ENCODE results near the gene SPRING1.

The SPRING1 gene

DNA sequence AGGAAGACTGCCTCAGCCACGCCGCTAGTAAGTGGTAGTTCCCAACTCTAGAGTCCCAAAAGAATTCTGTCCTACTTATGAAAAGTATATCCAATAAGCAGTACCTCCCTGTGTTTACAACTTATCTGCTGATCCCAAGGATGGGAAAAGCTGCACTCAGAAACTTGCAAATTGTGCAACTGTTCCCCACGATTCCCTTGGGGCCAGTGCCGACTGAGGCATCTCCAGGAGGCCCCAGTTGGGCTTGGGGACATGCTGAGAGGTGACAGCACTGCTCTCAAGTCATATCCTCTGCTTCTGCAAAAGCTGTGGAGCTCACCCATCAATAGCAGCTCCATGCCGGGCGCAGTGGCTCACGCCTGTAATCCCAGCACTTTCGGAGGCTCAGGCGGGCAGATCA lies 23.7 kb downstream of the SPRING1 start:
- Histone ChIP-seq H3K36me3 (ENCODE audit: control insufficient read depth, insufficient read depth, low read length) (peaks cover 3% of the 10 kb centered on the region), H3K27ac (ENCODE audit: low read depth, low read length) (no peak overlapping the region), H3K4me1 (ENCODE audit: control insufficient read depth, insufficient read depth, low read length) (peaks cover 11% of the 10 kb centered on the region), H3K9ac (ENCODE audit: low read length) (no peak overlapping the region), H3K27me3 (ENCODE audit: control insufficient read depth, insufficient read depth, low read length) (no peaks in the 10 kb centered on the region), H3K4me3 (ENCODE audit: low read length) (no peak overlapping the region)

DNA sequence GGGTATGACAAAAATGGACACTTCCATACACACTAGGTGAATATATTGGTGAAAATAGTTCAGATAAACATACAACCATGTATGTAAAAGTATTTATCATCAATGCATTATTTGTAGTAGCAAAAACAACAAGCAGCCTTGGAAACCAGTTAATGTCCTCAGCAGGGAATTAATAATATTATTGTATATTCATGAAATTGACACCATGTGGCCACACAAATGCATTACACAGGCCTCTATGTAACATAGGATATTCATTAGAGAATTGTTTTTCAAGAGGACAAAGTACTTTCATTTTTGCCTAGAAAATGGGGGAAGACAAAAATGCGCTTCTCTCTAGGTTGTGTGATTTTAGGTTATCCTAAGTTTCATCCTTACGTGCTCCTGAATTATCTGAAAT lies 24.3 kb downstream of the SPRING1 start:
- Histone ChIP-seq H3K4me1 (ENCODE audit: control insufficient read depth, insufficient read depth, low read length) (peaks cover 7% of the 10 kb centered on the region), H3K27ac (ENCODE audit: low read depth, low read length) (no peak overlapping the region)

DNA sequence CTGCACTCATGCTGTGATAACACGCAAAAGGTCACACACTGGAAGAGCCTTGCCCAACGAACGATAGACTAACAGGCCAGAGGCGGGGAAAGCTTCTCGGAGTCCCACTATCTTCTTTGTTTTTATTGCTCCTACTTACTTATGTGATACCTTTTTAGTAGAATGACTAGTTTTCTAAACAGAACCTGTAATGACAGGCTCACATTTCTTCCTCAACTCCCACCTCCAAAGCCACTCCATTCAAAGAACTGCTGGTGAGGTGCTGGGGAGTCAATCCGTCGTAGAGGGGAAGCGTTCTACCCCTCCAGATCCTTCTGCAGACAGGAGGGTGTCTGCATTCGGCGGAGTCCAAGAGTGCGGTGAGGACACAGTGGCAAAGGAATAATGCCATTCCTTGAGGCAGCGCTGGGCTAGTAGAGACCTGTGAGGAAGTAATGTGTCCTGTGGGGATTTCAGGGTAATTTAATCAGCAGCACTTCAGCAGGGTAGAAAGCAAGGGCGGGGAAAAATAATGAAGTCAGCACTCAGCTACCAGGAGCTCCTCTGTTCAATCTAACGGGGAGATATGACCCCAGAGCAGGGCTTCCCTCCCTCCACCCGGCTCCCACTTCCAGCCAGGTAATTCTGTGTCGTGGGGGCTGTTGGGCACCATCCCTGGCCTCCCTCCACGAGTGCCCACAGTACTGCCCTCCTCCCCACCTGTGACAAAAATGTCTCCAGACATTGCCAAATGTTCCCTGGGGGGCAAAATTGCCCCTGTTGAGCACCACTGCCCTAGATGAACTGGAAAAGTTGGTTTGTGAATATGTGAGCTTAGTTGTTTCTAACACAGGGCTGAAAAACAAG lies 25.2 kb downstream of the SPRING1 start:
- Histone ChIP-seq H3K9ac (ENCODE audit: low read length) (no peak overlapping the region), H3K4me1 (ENCODE audit: control insufficient read depth, insufficient read depth, low read length) (peaks cover 2% of the 10 kb centered on the region), H3K27me3 (ENCODE audit: control insufficient read depth, insufficient read depth, low read length) (no peaks in the 10 kb centered on the region), H3K36me3 (ENCODE audit: control insufficient read depth, insufficient read depth, low read length) (peaks cover 3% of the 10 kb centered on the region), H3K4me3 (ENCODE audit: low read length) (no peak overlapping the region), H3K27ac (ENCODE audit: low read depth, low read length) (no peak overlapping the region)

More for the DNA sequence above, 24.3 kb downstream of the SPRING1 start:
- no peak overlapping the region for H3K4me3 ChIP-seq (ENCODE audit: low read length)
- no peaks in the 10 kb centered on the region for H3K27me3 ChIP-seq (ENCODE audit: control insufficient read depth, insufficient read depth, low read length)
- no peak overlapping the region for H3K9ac ChIP-seq (ENCODE audit: low read length)
- peaks cover 3% of the 10 kb centered on the region for H3K36me3 ChIP-seq (ENCODE audit: control insufficient read depth, insufficient read depth, low read length)

DNA sequence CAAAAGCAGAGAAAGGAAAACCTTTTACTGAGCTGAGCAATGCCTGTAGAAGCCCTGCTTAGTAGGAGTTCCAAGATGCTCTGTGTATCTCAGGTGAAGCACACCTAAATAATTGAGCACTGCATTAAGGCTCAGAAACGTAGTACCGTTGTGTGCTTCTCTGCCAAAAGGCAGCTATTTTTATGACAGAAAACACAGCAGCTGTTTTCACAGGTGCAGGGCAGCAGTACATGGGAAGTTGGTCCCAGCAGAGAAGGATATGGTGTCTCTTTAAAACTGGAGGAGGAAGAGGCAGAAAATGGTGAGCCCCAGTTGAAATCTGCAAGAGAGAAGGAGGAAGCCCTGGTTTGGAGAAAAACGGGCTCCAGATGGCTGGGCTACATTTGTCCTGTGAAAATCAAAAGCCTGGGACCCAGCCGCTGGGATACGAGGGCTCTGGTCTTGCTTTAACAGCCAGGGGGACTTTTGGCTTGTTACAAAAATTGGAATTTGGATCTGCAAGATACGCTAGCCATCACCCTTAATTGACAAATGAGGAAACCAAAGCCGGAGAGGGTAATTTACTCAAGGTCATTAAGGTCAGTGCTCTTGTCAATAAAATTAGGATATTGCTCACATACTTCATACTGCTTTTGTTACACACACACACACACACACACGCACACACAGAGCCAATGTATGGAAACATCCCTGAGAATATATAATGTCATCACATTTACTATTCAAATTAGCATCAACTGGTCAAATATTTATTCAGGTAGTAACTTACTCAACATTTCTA lies 27.3 kb downstream of the SPRING1 start:
- Histone ChIP-seq H3K9ac (ENCODE audit: low read length) (no peak overlapping the region), H3K27me3 (ENCODE audit: control insufficient read depth, insufficient read depth, low read length) (no peaks in the 10 kb centered on the region), H3K36me3 (ENCODE audit: control insufficient read depth, insufficient read depth, low read length) (peaks cover 3% of the 10 kb centered on the region), H3K27ac (ENCODE audit: low read depth, low read length) (no peak overlapping the region), H3K4me1 (ENCODE audit: control insufficient read depth, insufficient read depth, low read length) (peaks cover 2% of the 10 kb centered on the region), H3K4me3 (ENCODE audit: low read length) (no peak overlapping the region)

DNA sequence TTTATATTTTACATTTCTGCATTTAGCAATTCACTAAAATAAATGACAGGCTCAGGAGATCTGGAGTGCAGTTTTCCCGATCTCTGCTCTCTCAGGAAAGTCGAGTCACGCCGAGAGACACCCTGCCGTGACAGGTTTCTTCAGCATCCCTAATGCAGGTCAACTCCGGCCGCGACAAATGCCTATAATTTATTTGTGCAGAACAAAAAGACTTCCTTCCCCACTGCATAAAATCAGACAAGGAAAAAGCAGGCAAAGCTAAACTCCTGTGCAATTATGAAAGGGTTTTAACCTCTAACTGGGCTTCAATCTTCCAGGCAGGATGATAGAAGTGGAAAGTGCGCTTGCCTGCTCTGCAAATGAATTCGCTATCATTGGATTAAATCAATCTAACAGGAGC lies 28.1 kb downstream of the SPRING1 start:
- H3K27ac ChIP-seq (ENCODE audit: low read depth, low read length): no peak overlapping the region
- no peak overlapping the region for H3K4me3 ChIP-seq (ENCODE audit: low read length)
- H3K9ac ChIP-seq (ENCODE audit: low read length): no peak overlapping the region
- H3K4me1 ChIP-seq (ENCODE audit: control insufficient read depth, insufficient read depth, low read length): peaks cover 2% of the 10 kb centered on the region
- peaks cover 3% of the 10 kb centered on the region for H3K36me3 ChIP-seq (ENCODE audit: control insufficient read depth, insufficient read depth, low read length)
- no peaks in the 10 kb centered on the region for H3K27me3 ChIP-seq (ENCODE audit: control insufficient read depth, insufficient read depth, low read length)

DNA sequence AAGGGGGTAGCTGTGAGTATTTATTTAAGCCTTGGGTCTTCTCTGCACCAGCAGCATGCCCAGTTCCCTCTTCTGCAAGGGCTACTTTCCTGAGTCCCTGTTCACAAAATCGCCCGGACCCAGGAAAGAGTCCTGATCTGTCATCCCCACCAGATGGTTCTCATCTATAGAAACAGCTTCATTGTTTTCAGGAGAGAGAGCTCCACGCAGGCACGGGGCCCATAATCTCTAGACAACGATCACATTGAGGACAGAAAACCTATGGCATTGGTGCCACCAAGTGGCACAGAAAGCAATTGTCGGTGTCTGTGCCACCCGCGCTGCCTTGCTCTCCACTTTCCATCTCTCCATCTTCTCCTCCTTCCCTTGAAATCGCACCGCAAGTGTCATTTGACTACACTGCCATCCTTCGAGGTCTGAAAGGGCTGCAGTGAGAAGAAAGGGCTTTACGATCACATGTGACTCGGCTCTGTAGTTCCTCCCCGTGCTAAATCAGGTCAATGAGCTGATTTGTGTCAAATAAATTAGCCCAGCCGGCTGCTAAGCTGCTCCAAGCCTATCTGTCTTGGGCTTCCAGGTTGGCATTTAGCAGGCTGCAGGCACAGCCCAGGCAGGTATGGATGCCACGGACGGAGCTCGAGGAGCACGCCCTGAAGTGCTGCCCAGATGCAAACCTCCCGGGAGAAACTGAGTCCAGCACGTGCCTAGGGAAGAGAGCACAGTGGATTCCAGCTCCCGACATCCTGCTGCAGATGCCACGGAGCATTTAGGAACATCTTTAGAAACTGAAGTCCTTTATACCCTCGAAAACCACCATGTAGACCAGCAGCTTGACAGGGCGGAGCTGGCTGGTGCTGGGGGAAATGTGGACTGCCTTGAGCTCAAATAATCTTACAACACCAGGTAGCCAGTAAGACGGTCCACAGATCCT lies 28.8 kb downstream of the SPRING1 start:
- peaks cover 2% of the 10 kb centered on the region for H3K4me1 ChIP-seq (ENCODE audit: control insufficient read depth, insufficient read depth, low read length)
- H3K27me3 ChIP-seq (ENCODE audit: control insufficient read depth, insufficient read depth, low read length): no peaks in the 10 kb centered on the region
- peaks cover 3% of the 10 kb centered on the region for H3K36me3 ChIP-seq (ENCODE audit: control insufficient read depth, insufficient read depth, low read length)
- H3K4me3 ChIP-seq (ENCODE audit: low read length): no peak overlapping the region
- H3K9ac ChIP-seq (ENCODE audit: low read length): no peak overlapping the region
- H3K27ac ChIP-seq (ENCODE audit: low read depth, low read length): no peak overlapping the region

DNA sequence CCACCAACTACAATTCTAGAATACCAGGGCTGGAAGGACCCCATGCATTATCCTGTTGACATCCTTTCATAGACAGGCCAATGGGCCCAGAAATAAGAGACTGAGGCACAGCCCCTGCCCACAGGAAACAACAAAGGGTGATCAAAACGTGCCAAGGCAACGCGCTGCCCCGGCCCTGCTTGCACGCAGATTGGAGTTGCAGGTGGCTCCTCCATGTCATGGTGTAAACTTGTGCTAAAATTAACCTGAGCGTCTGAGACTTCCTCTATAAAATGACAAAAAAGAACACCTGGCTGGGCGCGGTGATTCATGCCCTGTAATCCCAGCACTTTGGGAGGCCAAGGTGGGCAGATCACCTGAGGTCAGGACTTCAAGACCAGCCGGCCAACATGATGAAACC lies 30.1 kb downstream of the SPRING1 start:
- Histone ChIP-seq H3K27me3 (ENCODE audit: control insufficient read depth, insufficient read depth, low read length) (no peaks in the 10 kb centered on the region), H3K27ac (ENCODE audit: low read depth, low read length) (no peak overlapping the region), H3K36me3 (ENCODE audit: control insufficient read depth, insufficient read depth, low read length) (peaks cover 3% of the 10 kb centered on the region), H3K4me3 (ENCODE audit: low read length) (no peak overlapping the region), H3K9ac (ENCODE audit: low read length) (no peak overlapping the region), H3K4me1 (ENCODE audit: control insufficient read depth, insufficient read depth, low read length) (peaks cover 2% of the 10 kb centered on the region)

DNA sequence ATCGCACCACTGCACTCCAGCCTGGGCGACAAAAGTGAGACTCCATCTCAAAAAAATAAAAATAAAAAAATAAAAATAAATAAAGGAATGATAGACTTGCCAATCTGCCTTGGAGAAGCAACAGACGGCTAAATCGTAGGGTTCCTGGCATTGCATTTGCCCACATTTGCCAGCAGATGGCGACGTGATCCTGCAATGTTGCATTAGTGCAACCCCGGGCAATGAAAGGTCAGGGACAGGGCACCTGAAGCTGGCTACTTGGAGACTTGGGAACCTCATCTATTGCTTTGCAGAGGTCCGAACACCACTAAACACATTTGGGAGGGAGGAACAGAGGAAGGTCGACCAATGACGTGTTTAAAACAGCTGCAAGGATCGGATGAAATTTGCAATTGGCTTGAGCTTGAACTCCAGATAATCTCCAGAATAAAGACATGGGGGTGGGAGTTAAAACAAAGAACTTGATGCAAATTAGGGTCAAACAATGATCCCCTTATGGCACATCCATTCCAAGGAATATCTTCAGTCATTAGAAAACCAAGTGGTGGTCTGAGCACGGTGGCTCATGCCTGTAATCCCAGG lies 34.6 kb downstream of the SPRING1 start:
- Histone ChIP-seq H3K4me1 (ENCODE audit: control insufficient read depth, insufficient read depth, low read length) (no peaks in the 10 kb centered on the region), H3K27me3 (ENCODE audit: control insufficient read depth, insufficient read depth, low read length) (no peaks in the 10 kb centered on the region), H3K9ac (ENCODE audit: low read length) (no peak overlapping the region), H3K36me3 (ENCODE audit: control insufficient read depth, insufficient read depth, low read length) (no peaks in the 10 kb centered on the region), H3K27ac (ENCODE audit: low read depth, low read length) (no peak overlapping the region), H3K4me3 (ENCODE audit: low read length) (no peak overlapping the region)

DNA sequence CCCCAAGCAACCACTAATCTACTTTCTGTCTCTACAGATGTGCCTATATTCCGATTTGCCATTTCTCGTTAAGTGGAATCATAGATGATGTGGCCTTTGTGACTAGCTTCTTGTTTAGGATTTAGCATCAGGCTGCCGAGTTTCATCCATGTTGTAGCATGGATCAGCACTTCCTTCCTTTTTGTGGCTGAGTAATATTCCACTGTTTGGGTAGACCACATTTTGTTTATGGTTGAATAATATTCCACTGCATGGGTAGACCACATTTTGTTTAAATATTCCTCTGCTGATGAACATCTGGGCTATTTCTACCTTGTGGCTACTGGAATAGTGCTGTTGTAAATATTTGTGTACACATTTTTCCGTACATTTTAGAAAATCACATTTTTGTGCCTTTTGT lies 36.4 kb downstream of the SPRING1 start:
- Histone ChIP-seq H3K9ac (ENCODE audit: low read length) (no peak overlapping the region), H3K4me3 (ENCODE audit: low read length) (no peak overlapping the region), H3K4me1 (ENCODE audit: control insufficient read depth, insufficient read depth, low read length) (no peaks in the 10 kb centered on the region), H3K27me3 (ENCODE audit: control insufficient read depth, insufficient read depth, low read length) (no peaks in the 10 kb centered on the region), H3K27ac (ENCODE audit: low read depth, low read length) (no peak overlapping the region), H3K36me3 (ENCODE audit: control insufficient read depth, insufficient read depth, low read length) (no peaks in the 10 kb centered on the region)

DNA sequence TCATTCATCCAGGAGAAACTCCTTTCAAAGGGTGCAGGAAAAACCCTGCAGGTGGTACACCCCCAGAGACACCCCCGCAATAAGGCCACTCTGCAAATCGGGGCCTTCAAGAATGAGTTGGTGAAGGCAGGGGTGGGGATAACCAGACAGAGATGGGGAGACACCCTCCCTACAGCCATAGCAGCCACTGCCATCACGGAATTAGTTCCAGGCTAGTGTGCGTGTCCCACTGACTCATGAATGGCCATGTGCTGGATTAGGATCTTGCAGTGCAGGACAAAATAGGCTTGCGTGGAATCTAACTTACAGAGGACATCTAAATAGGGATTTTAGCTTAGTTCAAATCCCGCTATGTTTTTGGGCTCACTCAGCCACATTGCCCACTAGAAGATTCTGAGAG lies 37.8 kb downstream of the SPRING1 start:
- H3K9ac ChIP-seq (ENCODE audit: low read length): no peak overlapping the region
- no peaks in the 10 kb centered on the region for H3K36me3 ChIP-seq (ENCODE audit: control insufficient read depth, insufficient read depth, low read length)
- no peaks in the 10 kb centered on the region for H3K27me3 ChIP-seq (ENCODE audit: control insufficient read depth, insufficient read depth, low read length)
- H3K4me3 ChIP-seq (ENCODE audit: low read length): no peak overlapping the region
- no peak overlapping the region for H3K27ac ChIP-seq (ENCODE audit: low read depth, low read length)
- H3K4me1 ChIP-seq (ENCODE audit: control insufficient read depth, insufficient read depth, low read length): no peaks in the 10 kb centered on the region

DNA sequence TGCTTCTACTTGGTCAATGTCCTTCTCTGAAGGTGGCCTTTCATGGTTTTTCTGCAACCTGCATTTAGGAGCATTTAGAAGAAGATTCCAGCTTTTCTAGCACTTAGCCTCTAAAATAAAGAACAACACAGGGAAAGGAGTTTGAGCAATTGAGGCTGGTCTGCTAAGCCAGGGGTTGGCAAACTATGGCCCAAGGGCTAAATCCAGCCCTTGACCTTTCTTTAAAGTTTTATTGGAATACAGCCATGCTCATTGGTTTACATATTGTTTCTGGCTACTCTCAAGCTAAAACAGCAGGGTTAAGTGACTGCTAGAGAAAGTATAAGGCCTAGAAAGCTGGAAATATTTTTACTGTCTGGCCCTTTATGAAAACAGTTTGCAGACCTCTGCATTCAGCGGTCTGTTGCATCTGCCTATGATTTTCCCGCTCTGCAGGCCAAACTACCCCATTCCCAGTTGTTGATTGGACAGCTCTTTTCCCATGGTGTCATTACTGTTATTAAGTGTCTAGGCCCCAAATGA lies 39.3 kb downstream of the SPRING1 start:
- Histone ChIP-seq H3K4me1 (ENCODE audit: control insufficient read depth, insufficient read depth, low read length) (no peaks in the 10 kb centered on the region), H3K27ac (ENCODE audit: low read depth, low read length) (no peak overlapping the region), H3K4me3 (ENCODE audit: low read length) (no peak overlapping the region), H3K9ac (ENCODE audit: low read length) (no peak overlapping the region), H3K27me3 (ENCODE audit: control insufficient read depth, insufficient read depth, low read length) (no peaks in the 10 kb centered on the region), H3K36me3 (ENCODE audit: control insufficient read depth, insufficient read depth, low read length) (no peaks in the 10 kb centered on the region)

Measured in rectal smooth muscle tissue (tissue), 1 donor.